Measurements from ENCODE around the gene SUSD3. TPM values are rescaled to one million over a fixed set of nuclear protein-coding genes. Genes with fewer than 3 reads are reported as not detected.

Gene SUSD3
- total and polyA plus RNA-seq, 4 donors = 2.0 to 9.7 (median 5.1) TPM

DNA sequence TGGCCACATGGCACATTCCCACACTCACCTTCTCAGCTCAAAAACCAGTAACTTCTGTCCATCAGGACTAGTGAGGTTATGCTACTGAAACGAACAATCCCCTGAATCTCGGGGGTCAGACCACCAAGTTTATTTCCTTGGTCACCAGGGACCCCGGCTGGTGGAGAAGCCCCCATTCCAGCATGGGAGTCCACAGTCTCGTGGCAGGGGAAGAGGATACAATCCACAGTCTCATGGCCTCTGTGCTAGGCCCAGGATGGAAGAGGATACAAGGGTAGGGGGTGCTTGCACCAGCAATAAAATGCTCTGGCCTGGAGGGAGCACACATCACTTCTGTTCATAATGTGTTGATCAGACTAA, 30.1 kb downstream of the SUSD3 start:
- Histone ChIP-seq H3K27ac (ENCODE audit: low read depth in 1 of 2, low read length in 1 of 2) (no peak overlapping the region), H3K36me3 (ENCODE audit: control insufficient read depth in 4 of 4, insufficient read depth in 4 of 4, low read length in 4 of 4) (no peaks in the 10 kb centered on the region), H3K9ac (ENCODE audit: insufficient read depth in 1 of 2, low read length in 2 of 2) (no peak overlapping the region), H3K4me1 (ENCODE audit: control insufficient read depth in 5 of 5, insufficient read depth in 5 of 5, low read length in 5 of 5) (peaks cover 0 to 13% (median 2%) of the 10 kb centered on the region in 5 donors), H3K27me3 (ENCODE audit: control insufficient read depth in 3 of 3, insufficient read depth in 3 of 3, low read length in 2 of 3) (no peaks in the 10 kb centered on the region), H3K9me3 (ENCODE audit: control insufficient read depth in 4 of 4, insufficient read depth in 3 of 4, low read length in 3 of 4) (peaks cover 0 to 3% (median 0%) of the 10 kb centered on the region in 4 donors), H3K4me3 (no peak overlapping the region)
- no peak for DNase-seq
- TF ChIP-seq, protein P1, sequence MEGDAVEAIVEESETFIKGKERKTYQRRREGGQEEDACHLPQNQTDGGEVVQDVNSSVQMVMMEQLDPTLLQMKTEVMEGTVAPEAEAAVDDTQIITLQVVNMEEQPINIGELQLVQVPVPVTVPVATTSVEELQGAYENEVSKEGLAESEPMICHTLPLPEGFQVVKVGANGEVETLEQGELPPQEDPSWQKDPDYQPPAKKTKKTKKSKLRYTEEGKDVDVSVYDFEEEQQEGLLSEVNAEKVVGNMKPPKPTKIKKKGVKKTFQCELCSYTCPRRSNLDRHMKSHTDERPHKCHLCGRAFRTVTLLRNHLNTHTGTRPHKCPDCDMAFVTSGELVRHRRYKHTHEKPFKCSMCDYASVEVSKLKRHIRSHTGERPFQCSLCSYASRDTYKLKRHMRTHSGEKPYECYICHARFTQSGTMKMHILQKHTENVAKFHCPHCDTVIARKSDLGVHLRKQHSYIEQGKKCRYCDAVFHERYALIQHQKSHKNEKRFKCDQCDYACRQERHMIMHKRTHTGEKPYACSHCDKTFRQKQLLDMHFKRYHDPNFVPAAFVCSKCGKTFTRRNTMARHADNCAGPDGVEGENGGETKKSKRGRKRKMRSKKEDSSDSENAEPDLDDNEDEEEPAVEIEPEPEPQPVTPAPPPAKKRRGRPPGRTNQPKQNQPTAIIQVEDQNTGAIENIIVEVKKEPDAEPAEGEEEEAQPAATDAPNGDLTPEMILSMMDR (IDR thresholded peaks at IDR 0.05; ENCODE audit: control extremely low read depth, extremely low read depth) = no peak
- 97 to 98% methylated on average over 4 of the region's 4 CpGs for WGBS, 2 donors
- ATAC-seq (ENCODE audit: insufficient read depth, low FRiP score) = no peak

DNA sequence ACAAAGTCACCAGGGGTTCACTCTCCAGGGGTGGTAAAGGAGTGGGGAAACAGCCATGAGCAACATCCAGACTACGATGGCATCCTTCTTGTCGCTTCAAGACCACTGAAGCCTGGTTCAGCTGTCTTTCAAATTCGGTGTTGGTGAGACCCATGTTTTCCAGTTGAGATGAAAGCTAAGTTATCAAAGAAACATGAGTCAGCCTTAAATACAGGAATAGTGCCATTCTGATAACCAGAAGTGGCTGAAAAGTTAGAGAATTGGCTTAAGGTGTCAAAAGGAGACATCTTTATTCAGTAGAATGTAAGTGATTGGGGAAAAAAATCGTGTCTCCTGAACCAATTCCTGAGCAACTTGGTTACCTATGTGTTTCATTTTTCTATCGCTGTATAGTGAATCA, 30.5 kb downstream of the SUSD3 start:
- Histone ChIP-seq H3K27ac (ENCODE audit: low read depth in 1 of 2, low read length in 1 of 2) (no peak overlapping the region), H3K9ac (ENCODE audit: insufficient read depth in 1 of 2, low read length in 2 of 2) (no peak overlapping the region), H3K9me3 (ENCODE audit: control insufficient read depth in 4 of 4, insufficient read depth in 3 of 4, low read length in 3 of 4) (peaks cover 0 to 3% (median 0%) of the 10 kb centered on the region in 4 donors), H3K36me3 (ENCODE audit: control insufficient read depth in 4 of 4, insufficient read depth in 4 of 4, low read length in 4 of 4) (no peaks in the 10 kb centered on the region), H3K27me3 (ENCODE audit: control insufficient read depth in 3 of 3, insufficient read depth in 3 of 3, low read length in 2 of 3) (no peaks in the 10 kb centered on the region), H3K4me3 (no peak overlapping the region), H3K4me1 (ENCODE audit: control insufficient read depth in 5 of 5, insufficient read depth in 5 of 5, low read length in 5 of 5) (peaks cover 0 to 17% (median 4%) of the 10 kb centered on the region in 5 donors)
- ATAC-seq (ENCODE audit: insufficient read depth, low FRiP score) (no peak), DNase-seq (no peak)
- TF ChIP-seq, protein P1 (IDR thresholded peaks at IDR 0.05; ENCODE audit: control extremely low read depth, extremely low read depth) = no peak
- WGBS, 2 donors = 88 to 92% methylated on average over 5 of the region's 5 CpGs

DNA sequence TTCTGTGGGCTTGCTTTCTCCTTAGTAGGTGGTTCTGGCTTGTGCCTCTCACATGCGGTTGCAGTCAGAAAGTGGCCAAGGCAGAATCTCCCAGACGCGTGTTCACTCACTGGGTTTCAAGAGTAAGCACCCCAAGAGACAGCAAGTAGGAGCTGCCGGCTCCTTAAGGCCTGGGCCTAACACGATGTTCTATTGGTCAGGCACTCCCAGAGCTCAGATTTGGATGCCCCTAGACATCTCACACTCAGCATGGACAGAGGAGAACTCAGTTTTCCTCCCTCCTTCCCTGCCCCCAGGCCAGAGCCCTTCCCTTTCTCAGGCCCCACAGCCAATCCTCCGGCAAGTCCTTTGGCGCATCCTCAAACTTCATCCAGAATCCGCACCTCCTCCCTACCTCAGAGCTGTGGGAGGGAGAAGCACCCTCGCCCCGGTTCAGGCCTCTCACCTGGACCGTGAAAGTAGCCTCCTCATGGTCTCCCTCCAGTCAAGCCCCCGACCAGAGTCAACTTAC, 31.0 kb downstream of the SUSD3 start:
- 92 to 98% methylated on average over 12 of the region's 12 CpGs for WGBS, 2 donors
- ATAC-seq (ENCODE audit: insufficient read depth, low FRiP score) = no peak

More for the DNA sequence above, 31.0 kb downstream of the SUSD3 start:
- Histone ChIP-seq H3K9me3 (ENCODE audit: control insufficient read depth in 4 of 4, insufficient read depth in 3 of 4, low read length in 3 of 4) (peaks cover 0 to 3% (median 0%) of the 10 kb centered on the region in 4 donors), H3K4me3 (no peak overlapping the region), H3K4me1 (ENCODE audit: control insufficient read depth in 5 of 5, insufficient read depth in 5 of 5, low read length in 5 of 5) (peaks cover 0 to 22% (median 4%) of the 10 kb centered on the region in 5 donors), H3K27me3 (ENCODE audit: control insufficient read depth in 3 of 3, insufficient read depth in 3 of 3, low read length in 2 of 3) (no peaks in the 10 kb centered on the region), H3K9ac (ENCODE audit: insufficient read depth in 1 of 2, low read length in 2 of 2) (no peak overlapping the region), H3K36me3 (ENCODE audit: control insufficient read depth in 4 of 4, insufficient read depth in 4 of 4, low read length in 4 of 4) (no peaks in the 10 kb centered on the region), H3K27ac (ENCODE audit: low read depth in 1 of 2, low read length in 1 of 2) (no peak overlapping the region)
- DNase-seq = no peak
- TF ChIP-seq, protein P1 (IDR thresholded peaks at IDR 0.05; ENCODE audit: control extremely low read depth, extremely low read depth) = no peak

Data from lung (tissue), 12 donors.